ENCODE results near the gene SOX21. TPM values are rescaled to one million over a fixed set of nuclear protein-coding genes. Genes with fewer than 3 reads are reported as not detected.

The SOX21 gene
- total RNA-seq, 4 donors from 2014 or later, result 0.07 TPM; not detected in 3

- no peaks in the 10 kb centered on the region for H3K9me3 ChIP-seq
- no peak for DNase-seq
- H3K27ac ChIP-seq, result no peak overlapping the region
- intact Hi-C loops (cut with DNase I; ENCODE audit: low total_unique reads), result no loop called here
- H3K27me3 ChIP-seq, result peaks cover 0 to 38% of the 10 kb centered on the region in 2 donors
- H3K4me1 ChIP-seq, result no peaks in the 10 kb centered on the region
- TF ChIP-seq, protein P1, sequence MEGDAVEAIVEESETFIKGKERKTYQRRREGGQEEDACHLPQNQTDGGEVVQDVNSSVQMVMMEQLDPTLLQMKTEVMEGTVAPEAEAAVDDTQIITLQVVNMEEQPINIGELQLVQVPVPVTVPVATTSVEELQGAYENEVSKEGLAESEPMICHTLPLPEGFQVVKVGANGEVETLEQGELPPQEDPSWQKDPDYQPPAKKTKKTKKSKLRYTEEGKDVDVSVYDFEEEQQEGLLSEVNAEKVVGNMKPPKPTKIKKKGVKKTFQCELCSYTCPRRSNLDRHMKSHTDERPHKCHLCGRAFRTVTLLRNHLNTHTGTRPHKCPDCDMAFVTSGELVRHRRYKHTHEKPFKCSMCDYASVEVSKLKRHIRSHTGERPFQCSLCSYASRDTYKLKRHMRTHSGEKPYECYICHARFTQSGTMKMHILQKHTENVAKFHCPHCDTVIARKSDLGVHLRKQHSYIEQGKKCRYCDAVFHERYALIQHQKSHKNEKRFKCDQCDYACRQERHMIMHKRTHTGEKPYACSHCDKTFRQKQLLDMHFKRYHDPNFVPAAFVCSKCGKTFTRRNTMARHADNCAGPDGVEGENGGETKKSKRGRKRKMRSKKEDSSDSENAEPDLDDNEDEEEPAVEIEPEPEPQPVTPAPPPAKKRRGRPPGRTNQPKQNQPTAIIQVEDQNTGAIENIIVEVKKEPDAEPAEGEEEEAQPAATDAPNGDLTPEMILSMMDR (IDR thresholded peaks at IDR 0.05), result no peak
- no peak for TF ChIP-seq POLR2A (IDR thresholded peaks at IDR 0.05)
- no peak overlapping the region for H3K4me3 ChIP-seq
- H3K36me3 ChIP-seq, result no peaks in the 10 kb centered on the region
These were observed 12.3 kb downstream of the SOX21 start for GRCh38 chr13:94700051-94700535.

DNA sequence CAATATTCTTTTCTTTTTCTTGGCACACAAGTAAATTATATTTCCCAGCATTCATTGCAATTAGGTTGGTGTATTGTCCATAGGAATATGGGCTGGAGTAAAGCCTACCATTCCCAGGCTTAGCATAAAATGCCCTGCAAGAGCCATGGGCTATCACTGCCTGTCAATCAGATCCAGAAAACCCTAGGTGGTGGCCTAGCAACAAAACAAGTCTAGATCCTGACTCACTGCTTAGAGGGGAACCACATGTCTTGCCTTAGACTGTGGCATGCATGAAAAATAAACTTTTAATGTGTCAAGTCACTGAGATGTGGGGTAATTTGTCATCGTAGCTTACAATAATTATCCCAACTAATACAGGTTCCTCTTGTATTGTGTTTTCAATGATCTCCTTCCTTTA is 16.2 kb downstream of the SOX21 start:
- DNase-seq, result no peak
- intact Hi-C loops (cut with DNase I; ENCODE audit: low total_unique reads), result no loop called here

GRCh38 chr13:94692030-94692429 is 20.3 kb downstream of the SOX21 start:
- Histone ChIP-seq H3K27me3 (no peaks in the 10 kb centered on the region), H3K4me3 (no peak overlapping the region), H3K4me1 (no peaks in the 10 kb centered on the region), H3K9me3 (no peaks in the 10 kb centered on the region), H3K36me3 (no peaks in the 10 kb centered on the region), H3K27ac (no peak overlapping the region)
- no peak for DNase-seq
- intact Hi-C loops (cut with DNase I; ENCODE audit: low total_unique reads), result no loop called here
- TF ChIP-seq, protein P1 (IDR thresholded peaks at IDR 0.05), result no peak
- no peak for TF ChIP-seq POLR2A (IDR thresholded peaks at IDR 0.05)

More for the DNA sequence above, 16.2 kb downstream of the SOX21 start:
- Histone ChIP-seq H3K27ac (no peak overlapping the region), H3K4me3 (no peak overlapping the region), H3K36me3 (no peaks in the 10 kb centered on the region), H3K27me3 (peaks cover 0 to 10% of the 10 kb centered on the region in 2 donors), H3K4me1 (no peaks in the 10 kb centered on the region), H3K9me3 (no peaks in the 10 kb centered on the region)
- TF ChIP-seq POLR2A (IDR thresholded peaks at IDR 0.05), result no peak
- TF ChIP-seq, protein P1 (IDR thresholded peaks at IDR 0.05), result no peak

DNA sequence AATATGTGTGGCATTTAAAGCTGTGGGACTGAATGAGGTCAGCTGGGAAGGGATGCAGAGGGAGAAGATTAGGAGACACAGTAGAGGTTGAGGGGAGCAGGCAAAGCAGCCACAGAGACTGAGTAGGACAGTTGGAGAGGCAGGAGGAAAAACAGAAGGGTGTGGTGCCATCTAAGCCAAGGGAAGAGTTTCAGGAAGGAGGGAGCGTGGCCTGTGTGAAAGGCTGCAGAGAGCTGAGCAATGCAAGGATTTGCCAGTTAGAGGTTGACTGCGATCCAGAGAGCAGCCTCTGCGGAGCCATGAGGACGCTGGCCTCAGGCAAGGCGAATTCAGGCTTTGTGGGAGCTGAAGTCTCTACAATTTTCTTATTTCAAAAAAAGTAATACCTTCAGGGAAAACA is 28.9 kb downstream of the SOX21 start:
- Histone ChIP-seq H3K27ac (no peak overlapping the region), H3K36me3 (no peaks in the 10 kb centered on the region), H3K4me1 (no peaks in the 10 kb centered on the region), H3K27me3 (no peaks in the 10 kb centered on the region), H3K4me3 (no peak overlapping the region), H3K9me3 (no peaks in the 10 kb centered on the region)
- TF ChIP-seq, protein P1 (IDR thresholded peaks at IDR 0.05), result no peak
- no peak for TF ChIP-seq POLR2A (IDR thresholded peaks at IDR 0.05)
- intact Hi-C loops (cut with DNase I; ENCODE audit: low total_unique reads), result no loop called here
- no peak for DNase-seq

DNA sequence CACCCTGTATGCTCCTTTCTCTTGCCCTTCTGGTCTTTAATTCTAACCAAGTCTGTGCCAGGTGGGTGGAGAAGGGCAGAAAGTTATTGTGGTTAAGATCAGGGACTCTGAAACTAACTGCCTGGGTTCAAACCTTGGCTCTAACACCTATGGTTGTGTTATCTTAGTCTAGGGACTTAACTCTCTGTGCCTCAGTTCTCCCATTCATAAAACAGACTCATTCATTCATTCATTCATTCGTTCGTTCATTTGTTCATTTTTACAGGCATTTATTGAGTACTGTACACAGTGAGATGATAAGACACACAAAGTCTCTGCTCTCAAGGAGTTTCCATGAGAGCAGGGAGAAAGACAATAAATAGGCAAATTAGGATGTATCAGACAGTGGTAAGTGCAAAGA is 30.1 kb downstream of the SOX21 start:
- TF ChIP-seq, protein P1 (IDR thresholded peaks at IDR 0.05), result no peak
- no peak for TF ChIP-seq POLR2A (IDR thresholded peaks at IDR 0.05)
- no peaks in the 10 kb centered on the region for H3K36me3 ChIP-seq

More for the DNA sequence above, 30.1 kb downstream of the SOX21 start:
- Histone ChIP-seq H3K27ac (no peak overlapping the region), H3K4me3 (no peak overlapping the region), H3K4me1 (no peaks in the 10 kb centered on the region), H3K27me3 (no peaks in the 10 kb centered on the region), H3K9me3 (no peaks in the 10 kb centered on the region)
- DNase-seq, result no peak
- intact Hi-C loops (cut with DNase I; ENCODE audit: low total_unique reads), result no loop called here
